Gastrocnemius medialis (tissue), 4 donors: ENCODE measurements around the gene GDF7.

Experiments
- CTCF ChIP-seq, 5 experiments: fragments of 450-650 bp in 3 of 5; fragments of 200-600 bp in 2 of 5; sonication (generic) in 2 of 5; IDR thresholded peaks in 4 of 5; conservative IDR thresholded peaks in 1 of 5; 1 replicate in 4 of 5; 2 replicates in 1 of 5; pipeline ENCODE4 v1.5.1; 2016 to 2019; ENCODE audit warnings: antibody characterized with exemption in 5 of 5, mild to moderate bottlenecking in 3 of 5, moderate library complexity in 3 of 5
- POLR2A ChIP-seq, 2 donors: fragments of 450-650 bp; IDR thresholded peaks; one replicate each; pipeline ENCODE4 v1.6.1; 2017; ENCODE audit warnings: antibody characterized with exemption in 2 of 2, mild to moderate bottlenecking in 2 of 2, moderate library complexity in 2 of 2

- TF ChIP-seq POLR2A (IDR thresholded peaks at IDR 0.05) = no peak
- no peak for TF ChIP-seq CTCF (IDR thresholded peaks at IDR 0.05 in 4 of 5, conservative IDR thresholded peaks at IDR 0.05 in 1 of 5)
Measured at GRCh38 chr2:20687260-20687832, 20.4 kb downstream of the GDF7 start.
